Left ventricle myocardium superior (tissue), 1 donor: ENCODE measurements around the gene KIZ. TPM values are rescaled to one million over a fixed set of nuclear protein-coding genes. Genes with fewer than 3 reads are reported as not detected.

Source experiments
- ATAC-seq: fragments of 200-7000 bp; cut with Tn5 transposase; one replicate; pipeline ENCODE4 v1.9.1; 2020; ENCODE audit warnings: mild to moderate bottlenecking, moderate library complexity
- DNase-seq: peaks from one replicate; pipeline ENCODE4 v3.0.0-alpha.2; 2020
- intact Hi-C: fragments of 100-400 bp; cut with micrococcal nuclease; formaldehyde crosslinking; loops from one replicate; pipeline ENCODE4 v1.11.0; 2022
- long read RNA-seq: library from polyadenylated mRNA; unstranded; transcript quantifications from one replicate; pipeline ENCODE4 v2.0.0, GENCODE V29; 2021
- total RNA-seq: library from RNA; stranded (reverse); fragmentation: NEBNext Ultra II Directional; extraction: Animal tissue kit (Norgen Biotek cat#: 25700); gene quantifications from one replicate; pipeline ENCODE4 v1.2.1, GENCODE V29; 2021
- donor health status: DM: no; HTN: yes; CAD: no; lungs with severe emphysema.

The KIZ gene, protein sequence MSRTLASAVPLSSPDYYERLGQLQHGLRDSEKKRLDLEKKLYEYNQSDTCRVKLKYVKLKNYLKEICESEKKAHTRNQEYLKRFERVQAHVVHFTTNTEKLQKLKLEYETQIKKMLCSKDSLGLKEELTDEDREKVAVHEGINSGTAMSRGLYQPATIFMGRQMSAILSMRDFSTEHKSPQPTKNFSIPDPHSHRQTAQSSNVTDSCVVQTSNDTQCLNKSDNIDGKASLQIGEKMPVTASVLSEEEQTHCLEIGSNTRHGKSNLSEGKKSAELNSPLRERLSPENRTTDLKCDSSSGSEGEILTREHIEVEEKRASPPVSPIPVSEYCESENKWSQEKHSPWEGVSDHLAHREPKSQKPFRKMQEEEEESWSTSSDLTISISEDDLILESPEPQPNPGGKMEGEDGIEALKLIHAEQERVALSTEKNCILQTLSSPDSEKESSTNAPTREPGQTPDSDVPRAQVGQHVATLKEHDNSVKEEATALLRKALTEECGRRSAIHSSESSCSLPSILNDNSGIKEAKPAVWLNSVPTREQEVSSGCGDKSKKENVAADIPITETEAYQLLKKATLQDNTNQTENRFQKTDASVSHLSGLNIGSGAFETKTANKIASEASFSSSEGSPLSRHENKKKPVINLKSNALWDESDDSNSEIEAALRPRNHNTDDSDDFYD
- total RNA-seq, result 41.9 TPM
- long read RNA-seq, transcript KIZ-210 (13 exons, 2,130 nt), result major isoform, 26 of 45 reads
- long read RNA-seq, partial matches to known transcripts, result 4 of 45 reads
- long read RNA-seq, other reads (novel, unspliced or antisense), result 14 of 45 reads

DNA sequence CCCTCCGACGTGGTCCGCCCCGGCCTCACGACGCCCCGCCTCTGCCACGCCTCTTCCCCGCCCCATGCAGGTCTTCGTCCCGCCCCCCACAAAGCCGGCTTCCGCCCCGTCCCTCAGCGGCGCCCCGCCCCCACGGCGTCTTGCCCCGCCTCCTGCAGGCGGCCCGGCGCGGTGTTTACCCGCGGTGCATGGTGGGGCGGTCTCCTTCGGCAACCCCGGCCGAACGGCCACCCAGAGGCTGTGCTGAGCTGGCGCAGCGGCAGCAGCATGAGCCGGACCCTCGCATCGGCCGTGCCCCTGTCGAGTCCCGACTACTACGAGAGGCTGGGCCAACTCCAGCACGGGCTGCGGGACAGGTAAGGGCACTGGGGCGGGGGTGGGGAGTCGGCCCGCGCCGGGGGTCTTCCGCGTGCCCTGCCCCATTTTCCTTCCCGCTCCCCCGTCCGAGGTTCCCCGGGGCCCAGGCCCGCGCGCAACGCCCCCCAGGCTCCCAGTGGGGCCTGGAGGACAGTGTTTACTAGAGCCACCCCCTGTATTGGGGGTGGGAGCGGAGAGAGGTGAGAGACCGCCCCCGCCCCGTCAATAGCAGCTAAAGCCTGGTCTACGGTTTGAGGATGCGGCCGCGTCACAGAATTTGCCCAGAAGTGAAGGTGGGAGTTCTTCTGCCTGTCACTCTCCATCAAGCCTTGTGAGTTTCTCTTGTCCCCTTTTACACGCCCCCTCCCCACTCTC lies at the start of gene KIZ:
KIZ (plus strand) TSS at position 234 of the 732 bp plus-strand sequence; CDS start at position 268, 34 bp downstream.
- intact Hi-C loops, result no loop called here
- peak; percentile 99 for DNase-seq
- peak; percentile 99 for ATAC-seq

- no peak for ATAC-seq
- intact Hi-C loops, result no loop called here
- DNase-seq, result no peak
Observed at GRCh38 chr20:21077809-21078345, 48.0 kb upstream of the KIZ start.

DNA sequence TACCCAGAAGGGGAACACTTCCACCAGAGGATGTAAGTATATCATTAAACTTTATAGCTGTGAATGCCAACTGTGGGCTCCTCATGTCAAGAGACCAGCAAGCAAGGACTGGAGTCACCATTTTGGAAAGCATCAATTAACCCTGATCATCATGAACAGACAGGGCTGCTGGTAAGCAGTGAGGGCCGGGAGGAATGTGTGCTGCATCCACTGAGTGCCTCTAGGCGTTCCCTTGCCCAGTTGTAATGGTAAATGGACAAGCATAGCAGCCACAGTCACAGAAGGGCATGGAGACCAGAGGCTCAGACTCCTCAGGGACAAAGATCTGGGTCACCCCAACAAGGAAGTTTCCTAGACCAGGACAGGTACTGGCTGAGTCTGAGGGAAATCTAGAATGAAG lies 43.3 kb upstream of the KIZ start:
- ATAC-seq (no peak), DNase-seq (no peak)
- intact Hi-C loops, result no loop called here

- ATAC-seq, result no peak
- intact Hi-C loops, result no loop called here
- DNase-seq, result no peak
Observed at GRCh38 chr20:21083825-21084325, 42.0 kb upstream of the KIZ start.

- intact Hi-C loops, result no loop called here
- DNase-seq (no peak), ATAC-seq (no peak)
Observed at GRCh38 chr20:21087862-21088540, 37.9 kb upstream of the KIZ start.

DNA sequence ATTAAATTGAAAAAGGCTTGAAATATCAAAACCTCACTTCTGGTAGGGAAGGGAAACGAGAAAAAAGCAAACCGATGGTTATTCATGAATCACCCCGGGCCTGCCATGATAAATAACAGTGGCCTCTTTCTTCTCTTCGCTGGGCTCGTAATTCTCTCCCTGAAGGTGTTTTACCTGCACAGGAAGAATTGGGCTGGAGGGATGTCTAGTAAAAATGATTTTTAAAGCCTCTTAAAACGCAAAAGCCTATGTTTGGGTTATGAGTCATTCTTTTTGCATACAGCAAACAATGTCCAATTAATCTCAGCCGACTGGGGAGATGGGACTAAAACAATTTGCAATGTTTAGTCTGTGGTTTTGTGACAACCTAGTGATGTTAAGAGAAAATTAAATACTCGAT lies 36.5 kb upstream of the KIZ start:
- ATAC-seq (no peak), DNase-seq (no peak)
- intact Hi-C loops, result no loop called here

DNA sequence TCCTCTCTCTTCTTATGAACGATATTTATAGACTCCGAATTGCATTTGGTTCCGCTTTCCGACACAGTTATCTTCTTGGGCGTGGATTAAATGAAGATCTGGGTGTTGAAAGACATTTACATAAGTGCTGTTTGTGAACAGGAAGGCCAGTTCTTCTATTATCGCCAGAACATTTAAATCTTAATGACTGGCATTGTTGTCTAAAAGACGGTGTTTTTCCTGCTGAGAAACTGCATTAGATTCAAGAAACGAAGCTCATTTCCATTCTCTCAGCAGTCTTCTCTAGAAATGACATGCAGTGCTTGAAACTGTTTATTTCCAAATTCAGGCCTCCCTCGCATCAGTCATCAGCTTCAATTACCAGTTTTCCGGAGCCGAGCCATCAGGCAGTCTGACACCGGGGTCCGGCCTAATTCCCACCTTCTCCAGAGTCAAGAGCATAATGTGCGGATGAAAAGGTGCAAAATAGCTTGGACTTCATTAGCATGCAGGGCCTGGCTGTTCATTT lies 35.7 kb upstream of the KIZ start:
- no peak for DNase-seq
- intact Hi-C loops, result no loop called here
- no peak for ATAC-seq

- ATAC-seq, result no peak
- intact Hi-C loops, result no loop called here
Observed at GRCh38 chr20:21090721-21091120, 35.2 kb upstream of the KIZ start.

DNA sequence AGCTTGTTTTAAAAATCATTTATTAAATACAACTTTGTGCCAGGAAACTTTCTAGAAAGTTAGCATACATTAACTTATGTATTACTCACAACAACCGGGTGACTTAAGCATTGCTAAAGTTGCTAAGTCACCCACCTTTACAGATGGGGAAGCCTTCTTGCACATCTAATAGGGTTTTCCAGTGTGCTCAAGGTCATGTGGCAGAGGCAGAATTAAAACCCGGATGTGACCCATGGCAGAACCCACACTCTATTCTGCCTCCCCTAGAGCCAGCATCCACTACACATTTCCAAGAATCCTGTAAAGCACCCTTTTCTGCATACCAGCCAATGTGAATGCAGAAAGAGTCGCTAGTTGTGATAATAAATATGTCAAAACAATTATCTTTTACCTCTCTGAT lies 33.1 kb upstream of the KIZ start:
- ATAC-seq (no peak), DNase-seq (no peak)
- intact Hi-C loops, result no loop called here

More at GRCh38 chr20:21090721-21091120, 35.2 kb upstream of the KIZ start:
- no peak for DNase-seq

DNA sequence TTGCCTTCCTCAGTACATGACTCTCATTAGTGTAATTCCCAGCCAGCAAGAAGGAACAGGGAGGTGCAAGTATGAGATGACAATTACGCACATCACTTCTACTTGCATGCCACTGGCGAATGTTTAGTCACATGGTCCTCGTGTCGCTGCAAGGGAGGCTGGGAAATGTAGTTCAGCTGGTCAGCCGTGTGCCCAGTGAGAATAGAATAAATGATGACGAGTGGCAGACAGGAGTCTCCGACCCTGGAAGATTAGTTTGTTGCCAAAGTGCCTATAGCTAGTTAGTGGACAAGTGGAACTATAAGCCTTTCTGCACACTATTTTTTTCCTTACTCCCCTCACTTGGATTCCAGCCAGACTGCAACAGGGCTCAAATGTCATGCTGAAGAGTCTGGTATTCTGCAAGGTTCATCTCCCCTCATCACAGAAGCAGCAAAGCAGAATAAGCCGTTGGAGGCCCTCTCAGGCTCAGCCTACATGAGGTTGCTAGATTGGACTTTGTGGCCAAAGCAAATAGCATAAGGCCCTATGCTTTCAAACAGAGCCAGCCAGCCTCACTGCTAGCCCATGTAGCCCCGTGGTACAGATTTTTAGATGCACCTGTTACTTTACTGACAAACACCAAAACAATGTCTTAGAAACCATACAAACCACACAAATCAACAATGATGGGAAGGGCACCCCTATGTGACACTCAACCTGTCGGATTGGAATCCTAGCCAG lies 29.4 kb upstream of the KIZ start:
- DNase-seq (no peak), ATAC-seq (no peak)
- intact Hi-C loops, result no loop called here

GRCh38 chr20:21099751-21100577 lies 25.9 kb upstream of the KIZ start:
- peak; percentile 60 for DNase-seq
- peak; percentile 56 for ATAC-seq
- intact Hi-C loops, result no loop called here

- ATAC-seq (no peak), DNase-seq (no peak)
- intact Hi-C loops, result no loop called here
Observed at GRCh38 chr20:21100578-21101452, 25.1 kb upstream of the KIZ start.

GRCh38 chr20:21101453-21101931 lies 24.4 kb upstream of the KIZ start:
- DNase-seq (no peak), ATAC-seq (peak; percentile 22)
- intact Hi-C loops, result no loop called here

- peak; percentile 59 for ATAC-seq
- intact Hi-C loops, result no loop called here
- DNase-seq, result no peak
Observed at GRCh38 chr20:21101932-21102575, 23.8 kb upstream of the KIZ start.

DNA sequence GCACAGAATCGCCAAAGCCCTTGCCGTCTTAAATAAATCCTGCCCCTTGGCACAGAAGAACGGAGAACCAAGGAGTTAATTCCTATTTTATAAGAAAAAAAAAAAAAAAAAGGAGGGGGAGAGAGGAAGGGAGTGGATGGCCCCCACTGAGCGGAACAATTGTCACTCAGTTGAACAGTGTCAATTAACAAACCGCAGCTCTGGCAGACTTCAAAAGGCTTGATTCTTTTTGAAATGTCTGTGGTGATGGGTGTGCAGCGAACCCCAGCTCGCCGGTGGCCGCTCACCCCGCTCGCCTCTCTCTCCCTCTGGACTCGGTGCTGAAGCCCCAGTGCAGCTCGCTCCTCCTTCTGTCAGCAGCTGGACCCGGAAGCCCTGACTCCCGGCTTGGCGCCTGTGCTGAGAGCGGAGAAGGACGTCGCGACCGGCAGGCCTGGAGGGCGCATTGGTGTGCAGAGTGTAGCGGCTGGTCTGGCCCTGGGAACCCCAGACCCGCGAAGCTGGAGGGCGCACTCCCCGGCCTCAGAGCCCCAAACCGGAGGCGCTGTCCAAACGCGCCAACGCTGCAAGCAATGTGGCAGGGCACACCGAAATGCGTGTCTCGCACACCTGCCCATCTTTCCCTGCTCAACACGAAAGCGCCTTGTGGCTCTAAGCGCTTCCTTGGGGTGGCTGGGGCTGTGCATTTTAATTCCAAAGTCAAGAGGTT lies 23.1 kb upstream of the KIZ start:
- ATAC-seq (peak; percentile 75), DNase-seq (peak; percentile 62)
- intact Hi-C loops, result no loop called here
